ENCODE measurements around the gene DNM3. TPM values are rescaled to one million over a fixed set of nuclear protein-coding genes. Genes with fewer than 3 reads are reported as not detected.

The DNM3 gene
- total and polyA plus RNA-seq, 2 of the 8 experiments (the other 6 are each of a cell fraction or from before 2014, with no cell fraction given), result 2.0 to 8.5 TPM

DNA sequence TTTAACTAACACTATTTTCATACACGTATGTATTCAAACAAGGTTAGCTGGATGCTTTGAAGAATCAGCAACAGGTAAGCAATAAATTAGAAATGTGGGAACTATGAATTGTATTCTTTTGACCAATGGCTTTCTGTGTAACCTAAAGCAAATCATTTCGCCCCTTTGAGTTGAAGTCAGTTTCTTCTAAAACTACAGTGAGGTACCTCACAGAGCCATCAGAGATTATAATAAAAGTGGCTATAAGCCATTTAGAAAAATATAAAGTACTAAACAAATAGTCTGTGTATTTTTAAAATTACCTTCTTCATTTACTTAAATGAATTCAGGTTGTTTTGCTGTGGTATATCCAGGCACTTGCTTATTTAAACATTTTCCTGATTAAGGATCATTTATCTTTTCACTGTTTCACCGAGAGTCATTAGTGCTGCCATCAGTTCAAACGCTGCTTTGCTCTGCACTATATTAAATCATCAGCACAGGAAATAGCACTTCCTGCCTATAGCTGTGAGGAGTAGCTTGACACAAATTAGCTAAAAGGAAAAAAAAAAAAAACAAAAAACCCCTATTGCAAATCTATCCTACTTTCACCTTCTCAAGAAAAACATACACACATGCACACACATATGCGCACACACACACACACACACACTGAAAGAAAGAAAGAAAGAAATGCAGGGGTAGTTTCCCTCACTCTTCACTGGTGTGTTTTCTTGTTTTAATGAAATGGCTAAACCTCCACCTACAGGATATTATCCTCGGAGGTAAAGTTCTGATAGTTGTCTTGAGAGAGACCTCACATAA, 539.3 kb downstream of the DNM3 start (continued):
- TF ChIP-seq TAF7 (optimal IDR thresholded peaks at IDR 0.05; ENCODE audit: borderline replicate concordance, low read depth, low read length), result no peak
- TF ChIP-seq RFX5 (IDR thresholded peaks at IDR 0.05; ENCODE audit: borderline replicate concordance, low read depth, low read length), result no peak
- no peak for TF ChIP-seq POLR2A (IDR thresholded peaks at IDR 0.05; ENCODE audit: control extremely low read depth in 1 of 2, low read depth in 2 of 2, low read length in 2 of 2)

All from H1 (cell line).